ENCODE measurements around the gene TWIST2.

TWIST2 gene

GRCh38 chr2:238855891-238856580 lies 8.2 kb downstream of the TWIST2 start:
- no peak for DNase-seq (ENCODE audit: low read depth in 1 of 2, low spot score in 1 of 2)

GRCh38 chr2:238856713-238857567 lies 9.1 kb downstream of the TWIST2 start:
- no peak for DNase-seq (ENCODE audit: low read depth in 1 of 2, low spot score in 1 of 2)

GRCh38 chr2:238857959-238858358 lies 10.1 kb downstream of the TWIST2 start:
- no peak for DNase-seq (ENCODE audit: low read depth in 1 of 2, low spot score in 1 of 2)

- no peak for DNase-seq (ENCODE audit: low read depth in 1 of 2, low spot score in 1 of 2)
Observed at GRCh38 chr2:238859636-238860347, 11.9 kb downstream of the TWIST2 start.

GRCh38 chr2:238861013-238861730 lies 13.3 kb downstream of the TWIST2 start:
- DNase-seq (ENCODE audit: low read depth in 1 of 2, low spot score in 1 of 2), result no peak

- no peak for DNase-seq (ENCODE audit: low read depth in 1 of 2, low spot score in 1 of 2)
Observed at GRCh38 chr2:238861766-238862315, 14.0 kb downstream of the TWIST2 start.

GRCh38 chr2:238862701-238863100 lies 14.8 kb downstream of the TWIST2 start:
- DNase-seq (ENCODE audit: low read depth in 1 of 2, low spot score in 1 of 2), result no peak

- no peak for DNase-seq (ENCODE audit: low read depth in 1 of 2, low spot score in 1 of 2)
Observed at GRCh38 chr2:238863231-238863630, 15.3 kb downstream of the TWIST2 start.

GRCh38 chr2:238863749-238864206 lies 15.9 kb downstream of the TWIST2 start:
- no peak for DNase-seq (ENCODE audit: low read depth in 1 of 2, low spot score in 1 of 2)

GRCh38 chr2:238864207-238865014 lies 16.5 kb downstream of the TWIST2 start:
- no peak for DNase-seq (ENCODE audit: low read depth in 1 of 2, low spot score in 1 of 2)

GRCh38 chr2:238865015-238865719 lies 17.3 kb downstream of the TWIST2 start:
- no peak for DNase-seq (ENCODE audit: low read depth in 1 of 2, low spot score in 1 of 2)

GRCh38 chr2:238865744-238866355 lies 18.0 kb downstream of the TWIST2 start:
- no peak for DNase-seq (ENCODE audit: low read depth in 1 of 2, low spot score in 1 of 2)

GRCh38 chr2:238866656-238867277 lies 18.9 kb downstream of the TWIST2 start:
- DNase-seq (ENCODE audit: low read depth in 1 of 2, low spot score in 1 of 2), result no peak

- no peak for DNase-seq (ENCODE audit: low read depth in 1 of 2, low spot score in 1 of 2)
Observed at GRCh38 chr2:238868067-238868524, 20.2 kb downstream of the TWIST2 start.

- no peak for DNase-seq (ENCODE audit: low read depth in 1 of 2, low spot score in 1 of 2)
Observed at GRCh38 chr2:238868616-238869292, 20.9 kb downstream of the TWIST2 start.

- DNase-seq (ENCODE audit: low read depth in 1 of 2, low spot score in 1 of 2), result no peak
Observed at GRCh38 chr2:238869293-238870124, 21.6 kb downstream of the TWIST2 start.

GRCh38 chr2:238870261-238870660 lies 22.4 kb downstream of the TWIST2 start:
- DNase-seq (ENCODE audit: low read depth in 1 of 2, low spot score in 1 of 2), result no peak

Data from stimulated activated CD4-positive, alpha-beta T cell treated with anti-CD3 and anti-CD28 coated beads, Interleukin-15, amount 100 ng/mL, for 1 hour (primary cell).